Measurements from ENCODE around the gene LRFN5. TPM values are rescaled to one million over a fixed set of nuclear protein-coding genes. Genes with fewer than 3 reads are reported as not detected.

Gene LRFN5
- total and polyA plus RNA-seq, 9 of the 15 experiments (the other 6 are each of a cell fraction or from before 2014, with no cell fraction given), result 0.01 to 0.27 (median 0.09) TPM; not detected in 1

DNA sequence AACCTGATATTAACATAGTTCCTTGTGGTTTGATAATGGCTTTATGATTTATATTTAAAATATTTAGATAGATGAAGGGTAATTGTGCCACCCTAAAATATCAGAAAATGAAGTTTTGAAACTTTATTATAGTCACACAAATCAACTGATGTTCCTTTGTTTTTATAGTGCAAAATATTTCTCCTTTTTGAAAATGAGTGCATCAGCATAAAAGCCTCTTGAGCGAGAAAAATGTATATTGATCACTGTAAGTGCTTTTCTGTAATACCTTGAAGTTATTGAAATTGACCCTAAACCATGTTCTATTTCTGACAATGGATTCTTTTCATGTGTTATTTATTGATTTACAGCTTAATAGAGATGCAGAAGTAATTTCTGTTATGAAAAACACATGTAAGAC lies 35.0 kb downstream of the LRFN5 start:
- H3K4me1 ChIP-seq (replicated peaks in 1 of 2; ENCODE audit: control insufficient read depth in 2 of 2, insufficient read depth in 2 of 2, low read length in 2 of 2), result no peaks in the 10 kb centered on the region
- no peaks in the 10 kb centered on the region for H3K27me3 ChIP-seq (ENCODE audit: control insufficient read depth in 2 of 2, insufficient read depth in 2 of 2, low read length in 2 of 2)
- no peaks in the 10 kb centered on the region for H3K9me1 ChIP-seq (ENCODE audit: control insufficient read depth, insufficient read depth, low read length)
- intact Hi-C loops (cut with micrococcal nuclease), result no loop called here
- no peaks in the 10 kb centered on the region for H3K9me3 ChIP-seq (replicated peaks; ENCODE audit: control insufficient read depth, insufficient read depth, low read depth, low read length)
- FAIRE-seq (no peak), DNase-seq (ENCODE audit: extremely low read depth in 1 of 4, low spot score in 3 of 4) (no peak), ATAC-seq (no peak)
- BruUV-seq (replicated peaks), result no TSS peak
- no peaks in the 10 kb centered on the region for H3K36me3 ChIP-seq (ENCODE audit: control insufficient read depth, insufficient read depth, low read length)
- no peak overlapping the region for H3K9ac ChIP-seq (ENCODE audit: insufficient read depth in 1 of 2, low read depth in 2 of 2, low read length in 2 of 2)
- in situ Hi-C loops (cut with MboI), result no loop called here
- CTCF ChIA-PET (ENCODE audit: low intra/inter-chr PET ratio), result no interaction called here
- TF ChIP-seq FOXP4 (CRISPR knock-in tag; IDR thresholded peaks at IDR 0.05; ENCODE audit: borderline replicate concordance) (no peak), GABPB1 (CRISPR knock-in tag; IDR thresholded peaks at IDR 0.05) (no peak), POLR2AphosphoS5 (IDR thresholded peaks at IDR 0.05; ENCODE audit: control insufficient read depth, insufficient read depth, low read depth, low read length) (no peak), ESRRB (CRISPR knock-in tag; IDR thresholded peaks at IDR 0.05; ENCODE audit: borderline replicate concordance) (no peak)
- TF ChIP-seq, protein P1, sequence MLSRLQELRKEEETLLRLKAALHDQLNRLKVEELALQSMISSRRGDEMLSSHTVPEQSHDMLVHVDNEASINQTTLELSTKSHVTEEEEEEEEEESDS (CRISPR knock-in tag; IDR thresholded peaks at IDR 0.05), result no peak
- H4K20me1 ChIP-seq (replicated peaks; ENCODE audit: control insufficient read depth, insufficient read depth, low read length), result no peaks in the 10 kb centered on the region
- H3K79me2 ChIP-seq (ENCODE audit: control insufficient read depth, insufficient read depth, low read length), result no peaks in the 10 kb centered on the region
- no peak overlapping the region for H3K27ac ChIP-seq (ENCODE audit: extremely low read depth, low read depth, low read length)
- H3K4me2 ChIP-seq (ENCODE audit: insufficient read depth, low read length), result no peak overlapping the region
- POLR2A ChIA-PET, result no interaction called here
- H3K4me3 ChIP-seq, result no peak overlapping the region
- H2AFZ ChIP-seq (ENCODE audit: low read depth, low read length), result no peak overlapping the region
- 8% methylated on average over 1 of the region's 1 CpG for WGBS (ENCODE audit: insufficient coverage, low coverage, missing lambda C conversion rate)

All from K562 (cell line).